Activated CD4-positive, alpha-beta T cell treated with anti-CD3 and anti-CD28 coated beads for 24 hours (primary cell): ENCODE data around the gene F13A1.
A peak's percentile ranks its signal among the peaks of the same experiment; 100 is the strongest.
"Not testable (repeated sequence)": the region's sequence is repeated elsewhere in the genome, so short reads cannot be mapped to it uniquely, and the experiment has no call there.

Experiments used
- DNase-seq, 2 donors: peaks; one replicate each; pipeline ENCODE4 v3.0.0-alpha.2; 2020; ENCODE audit warnings: low read depth in 2 of 2

Gene F13A1

DNA sequence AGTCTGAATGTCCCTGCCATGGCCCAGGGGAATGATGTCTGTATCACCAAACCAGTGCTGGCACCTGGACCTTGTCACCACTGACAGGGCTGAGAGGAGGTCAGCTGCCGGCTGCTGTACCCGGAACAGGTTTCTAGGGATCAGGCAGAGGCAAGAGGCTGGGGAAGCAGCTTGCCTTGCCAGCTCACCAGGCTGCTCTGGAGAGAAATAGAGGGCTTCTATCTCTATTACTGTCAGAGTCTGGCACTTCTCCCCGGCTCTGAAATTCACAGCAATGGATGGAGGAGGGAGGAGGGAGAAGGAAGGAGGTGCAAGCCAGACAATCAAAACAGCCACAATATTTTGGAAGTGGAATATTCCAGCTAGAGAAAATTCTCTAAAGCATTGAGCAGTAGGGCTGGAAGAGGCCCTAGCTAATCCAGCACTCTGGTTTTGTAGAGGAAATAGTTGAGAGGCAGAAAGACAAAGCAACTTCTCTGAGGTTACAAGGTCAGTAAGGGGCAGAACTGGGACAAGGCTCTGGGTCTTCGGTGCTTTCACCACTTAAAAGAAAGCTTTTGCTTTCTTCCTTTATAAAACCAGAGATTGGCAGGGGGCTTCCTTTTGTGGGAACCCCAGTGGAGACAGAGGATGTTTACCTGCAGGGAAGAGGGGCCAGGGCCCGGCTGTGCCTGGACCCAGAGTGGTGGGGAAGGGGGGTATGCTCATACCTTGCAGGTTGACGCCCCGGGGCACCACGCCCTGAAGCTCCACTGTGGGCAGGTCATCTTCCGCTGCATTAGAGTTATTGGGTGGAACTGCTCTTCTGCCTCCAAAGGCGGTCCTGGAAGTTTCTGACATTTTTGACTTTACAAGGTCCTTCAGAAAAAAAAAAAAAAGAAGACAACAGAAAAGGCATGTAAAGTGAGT lies 2.4 kb downstream of the F13A1 start:
- no peak for DNase-seq

DNA sequence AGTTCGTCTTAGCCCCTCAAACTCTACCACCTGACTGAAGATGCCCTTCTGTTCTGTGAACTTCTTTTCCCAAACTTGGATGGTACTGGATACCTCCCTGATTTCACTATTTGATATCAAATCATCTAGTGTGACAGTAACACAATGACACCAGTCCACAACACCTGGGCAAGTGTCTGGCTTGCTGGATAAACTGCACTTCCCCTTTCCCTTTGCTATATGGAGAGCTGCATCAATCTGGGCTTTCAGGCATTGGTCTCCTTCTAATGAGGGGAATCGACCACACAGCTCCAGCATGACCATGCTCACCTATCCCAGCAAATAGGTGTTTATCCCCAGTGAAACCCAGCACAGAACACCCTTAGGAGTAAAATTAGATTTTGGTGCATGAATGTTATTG lies 3.1 kb downstream of the F13A1 start:
- DNase-seq: no peak

DNA sequence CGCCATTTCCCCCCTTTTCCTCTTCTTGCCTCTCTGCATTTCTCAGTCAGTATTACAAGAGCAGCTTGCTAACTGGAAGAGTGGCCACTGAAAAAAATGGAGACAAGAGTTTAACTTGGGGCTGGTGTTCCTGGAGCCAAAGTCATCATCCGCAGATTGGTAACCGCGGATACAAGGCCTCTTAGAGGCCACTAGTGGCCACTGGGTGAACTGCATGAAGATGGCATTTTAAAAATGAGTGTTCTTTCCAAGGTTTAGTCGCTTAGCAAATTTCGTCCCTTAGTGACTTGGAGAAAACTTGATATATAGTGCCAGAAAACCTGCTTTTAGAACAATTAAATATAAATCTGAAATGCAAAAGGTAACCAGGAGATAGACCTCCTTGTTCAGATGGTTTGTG lies 4.8 kb downstream of the F13A1 start:
- DNase-seq: peak in 1 of 2 donors; percentile 32

DNA sequence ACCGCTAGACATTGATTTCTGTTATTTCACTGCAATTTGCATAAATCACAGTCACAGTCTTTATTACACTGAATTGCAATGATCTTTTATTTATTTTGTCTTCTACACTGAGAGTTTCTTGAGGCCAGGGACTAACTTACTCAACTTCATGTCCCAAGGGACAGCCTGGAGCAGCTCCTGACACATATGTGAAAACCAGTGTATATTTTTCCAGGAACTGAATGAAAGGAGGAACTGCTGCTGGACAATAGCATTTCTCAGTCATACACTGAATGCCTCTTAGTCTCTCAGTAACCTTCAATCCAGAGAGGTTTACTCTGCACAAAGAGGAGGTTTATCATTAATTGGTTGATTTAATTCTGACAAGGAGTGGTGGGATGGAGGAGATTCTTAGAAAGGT lies 5.9 kb downstream of the F13A1 start:
- no peak for DNase-seq

DNA sequence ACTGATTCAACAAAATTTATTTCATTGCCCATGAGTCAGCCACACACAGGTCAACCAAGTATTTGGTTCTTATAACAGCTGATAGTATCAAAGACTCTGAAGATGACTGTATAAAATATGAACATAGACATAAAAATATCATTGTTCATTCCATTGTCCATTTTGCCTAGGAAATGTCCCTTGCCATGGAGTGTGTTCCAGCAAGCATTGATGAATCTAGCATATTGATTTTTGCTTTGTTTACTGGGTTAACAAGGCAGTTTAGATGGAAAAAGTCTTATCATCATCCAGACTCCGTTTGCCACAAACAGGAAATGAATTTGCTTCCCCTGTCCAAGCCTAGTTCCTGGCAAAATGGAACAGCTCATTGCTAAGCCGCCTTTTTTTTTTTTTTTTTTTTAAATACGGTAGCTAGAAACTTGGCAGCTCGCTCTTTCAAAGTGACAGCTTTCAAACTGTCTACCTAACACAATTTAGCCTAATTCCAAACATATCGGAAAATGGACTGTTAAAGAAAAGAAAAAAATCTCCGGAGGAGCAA lies 7.5 kb downstream of the F13A1 start:
- no peak for DNase-seq

DNA sequence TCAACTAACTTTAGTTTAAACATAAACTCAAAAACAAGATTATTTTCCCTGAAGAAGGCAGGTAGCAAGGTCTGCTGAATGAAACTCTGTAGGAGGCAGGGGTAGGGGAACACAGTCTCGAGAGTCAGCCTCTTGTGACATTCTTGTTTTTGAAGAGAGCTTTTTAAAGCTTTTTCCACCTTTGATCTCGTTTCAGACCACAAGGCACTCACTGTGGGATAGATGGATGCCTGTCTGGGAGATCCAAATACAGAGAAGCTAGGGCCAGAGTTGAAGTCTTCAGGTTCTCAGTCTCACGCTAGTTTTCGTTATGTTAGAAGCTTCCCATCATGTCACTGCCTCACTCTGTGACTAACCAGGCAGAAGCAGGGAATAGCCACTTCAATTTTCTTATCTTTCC lies 14.9 kb downstream of the F13A1 start:
- no peak for DNase-seq

DNA sequence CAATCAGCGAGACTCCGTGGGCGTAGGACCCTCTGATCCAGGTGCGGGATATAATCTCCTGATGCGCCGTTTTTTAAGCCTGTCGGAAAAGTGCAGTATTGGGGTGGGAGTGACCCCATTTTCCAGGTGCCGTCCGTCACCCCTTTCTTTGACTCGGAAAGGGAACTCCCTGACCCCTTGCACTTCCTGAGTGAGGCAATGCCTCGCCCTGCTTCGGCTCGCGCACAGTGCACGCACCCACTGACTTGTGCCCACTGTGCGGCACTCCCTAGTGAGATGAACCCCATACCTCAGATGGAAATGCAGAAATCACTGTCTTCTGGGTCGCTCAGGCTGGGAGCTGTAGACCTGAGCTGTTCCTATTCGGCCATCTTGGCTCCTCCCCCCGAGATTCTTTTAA lies 20.1 kb downstream of the F13A1 start:
- DNase-seq: not testable (repeated sequence)

DNA sequence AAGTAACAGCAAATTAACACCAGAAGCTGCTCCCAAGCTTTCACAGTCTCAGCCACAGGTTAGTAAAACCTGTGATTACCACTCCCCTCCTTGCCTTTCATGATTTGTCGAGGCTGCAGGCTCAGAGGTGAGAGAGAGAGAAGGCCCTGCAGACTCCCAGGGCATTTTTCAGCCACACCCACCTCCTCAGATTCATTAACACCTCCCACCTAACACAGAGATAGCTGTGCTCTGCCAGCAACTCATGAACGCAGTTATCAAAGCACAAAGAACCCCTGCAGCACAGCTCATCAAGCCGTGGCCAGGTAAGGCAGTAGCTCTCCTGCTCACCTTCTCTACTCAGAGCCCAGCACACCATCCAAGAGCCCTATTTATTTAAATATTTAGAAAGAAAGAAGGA lies 27.1 kb downstream of the F13A1 start:
- DNase-seq: no peak

DNA sequence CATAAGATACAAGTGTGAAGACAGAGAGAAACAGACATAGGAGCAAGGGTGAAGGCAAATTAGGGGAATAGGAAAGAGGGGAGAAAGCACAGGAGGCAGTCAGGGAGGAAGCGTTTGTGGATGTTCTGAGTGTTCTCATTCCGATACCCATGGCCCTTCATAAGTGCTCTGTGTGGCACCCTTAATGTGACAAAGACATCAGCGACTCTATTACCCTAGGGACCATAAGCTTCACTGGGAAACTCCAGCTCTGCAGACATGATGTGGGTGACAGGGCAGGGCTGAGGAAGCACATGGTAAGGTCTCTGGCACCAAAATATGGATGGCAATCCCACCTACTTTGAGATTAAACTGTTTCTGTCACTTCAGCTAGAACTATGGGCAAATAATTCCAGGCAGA lies 33.0 kb downstream of the F13A1 start:
- DNase-seq: no peak

DNA sequence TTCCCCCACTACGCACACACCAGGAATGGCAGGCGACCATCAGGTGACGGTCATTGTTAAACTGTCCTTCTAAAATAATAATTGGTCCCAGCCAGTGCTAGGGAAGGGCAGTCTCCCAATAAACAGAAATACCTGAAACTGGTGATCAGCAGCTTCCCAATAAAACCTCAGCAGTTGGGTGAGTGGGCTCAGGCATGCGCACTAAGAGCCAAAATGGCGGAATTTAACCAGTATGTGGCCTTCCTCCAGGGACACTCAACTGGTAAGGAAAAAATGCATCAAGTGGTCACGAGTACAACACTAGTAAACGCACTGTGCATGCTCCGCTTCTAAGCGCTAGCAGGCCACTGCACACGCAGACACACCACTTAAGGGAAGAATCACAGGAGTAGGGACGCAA lies 34.8 kb downstream of the F13A1 start:
- DNase-seq: no peak

DNA sequence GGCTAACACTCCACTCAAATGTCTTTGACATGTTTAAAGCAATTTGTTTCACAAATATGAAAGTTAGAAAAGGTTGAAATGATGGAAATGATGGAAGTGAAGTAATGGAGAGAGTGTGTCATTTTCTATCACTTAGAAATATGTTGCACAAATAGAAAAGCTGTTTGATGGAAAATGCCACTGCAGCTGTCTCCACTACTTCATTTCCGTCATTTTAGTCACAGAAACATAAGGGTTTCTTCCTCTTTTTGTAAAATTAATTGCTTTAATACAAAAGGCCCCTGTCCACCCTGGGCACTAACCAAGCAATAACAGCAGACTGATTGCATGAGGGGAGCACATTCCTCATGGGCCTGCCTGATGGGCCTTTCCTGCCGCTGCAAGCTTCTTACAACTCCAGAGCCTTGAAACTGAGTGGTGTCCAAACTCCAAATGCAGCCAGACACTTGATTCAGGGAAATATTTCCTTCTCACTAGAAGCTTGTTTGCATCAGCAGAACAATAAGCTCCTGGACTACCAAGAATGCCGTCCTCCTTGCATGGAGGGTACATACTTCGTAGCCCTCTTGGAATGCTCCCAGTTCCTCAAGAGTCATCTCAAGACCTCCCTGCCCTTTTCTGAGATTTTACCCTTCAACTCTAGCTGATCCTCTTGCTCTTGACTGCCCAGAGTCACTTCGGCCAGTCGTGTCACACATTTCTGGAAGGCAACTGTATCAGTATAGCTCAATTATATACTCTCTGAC lies 36.1 kb downstream of the F13A1 start:
- no peak for DNase-seq

DNA sequence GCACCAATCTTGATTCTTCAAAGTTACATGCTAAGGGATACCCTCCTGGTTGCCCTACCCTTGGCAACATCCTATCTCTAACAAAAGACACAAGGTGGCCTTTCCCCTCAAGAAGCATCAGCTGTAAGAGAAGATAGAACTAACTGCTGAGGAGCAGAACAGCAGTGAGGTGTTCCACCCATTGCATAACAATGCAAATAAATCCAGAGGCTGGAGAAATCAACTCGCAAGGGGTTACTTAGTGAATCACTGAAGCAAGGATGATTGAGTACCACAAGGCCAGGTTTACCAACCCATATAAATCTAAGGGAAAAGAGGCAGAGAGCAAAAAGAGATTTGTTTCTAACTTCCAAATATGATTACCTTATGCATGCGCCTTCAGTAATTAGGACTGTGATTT lies 36.7 kb downstream of the F13A1 start:
- DNase-seq: no peak

DNA sequence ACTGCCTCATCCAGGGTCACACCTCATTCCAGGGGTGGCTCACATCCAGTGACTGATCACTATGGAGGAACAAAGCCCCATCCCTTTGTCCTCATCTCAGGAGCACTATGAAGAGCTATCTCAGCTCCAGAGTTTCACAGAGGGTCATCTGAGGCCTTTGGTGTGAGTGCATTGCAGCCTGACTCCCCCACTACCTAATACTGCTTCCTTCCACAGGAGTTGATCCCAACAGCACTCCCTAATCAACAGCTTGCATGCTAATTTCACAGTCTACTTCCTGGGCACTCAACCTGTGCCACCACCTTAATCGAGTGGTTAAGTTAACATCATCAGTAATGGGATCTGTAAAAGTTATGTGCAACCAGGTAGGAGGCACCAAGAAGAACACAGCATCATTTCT lies 37.7 kb downstream of the F13A1 start:
- no peak for DNase-seq

DNA sequence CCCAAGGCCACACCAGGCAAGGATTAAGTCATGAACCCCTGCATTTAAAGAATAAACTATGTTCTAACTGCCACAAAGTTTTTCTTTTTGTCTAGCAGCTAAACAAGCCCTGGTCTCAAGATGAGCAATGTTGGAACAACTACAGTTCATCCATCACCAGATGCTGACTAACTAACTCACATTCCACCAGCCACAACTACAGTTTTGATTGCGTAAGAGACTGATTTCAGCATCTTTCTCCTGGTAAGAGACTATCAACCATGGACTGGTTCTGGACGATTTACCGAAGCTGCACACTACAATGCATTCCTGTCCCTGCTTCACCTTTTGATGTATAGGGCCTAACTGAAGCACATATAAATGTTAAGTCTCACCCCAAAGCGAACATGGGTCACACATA lies 43.0 kb downstream of the F13A1 start:
- no peak for DNase-seq

DNA sequence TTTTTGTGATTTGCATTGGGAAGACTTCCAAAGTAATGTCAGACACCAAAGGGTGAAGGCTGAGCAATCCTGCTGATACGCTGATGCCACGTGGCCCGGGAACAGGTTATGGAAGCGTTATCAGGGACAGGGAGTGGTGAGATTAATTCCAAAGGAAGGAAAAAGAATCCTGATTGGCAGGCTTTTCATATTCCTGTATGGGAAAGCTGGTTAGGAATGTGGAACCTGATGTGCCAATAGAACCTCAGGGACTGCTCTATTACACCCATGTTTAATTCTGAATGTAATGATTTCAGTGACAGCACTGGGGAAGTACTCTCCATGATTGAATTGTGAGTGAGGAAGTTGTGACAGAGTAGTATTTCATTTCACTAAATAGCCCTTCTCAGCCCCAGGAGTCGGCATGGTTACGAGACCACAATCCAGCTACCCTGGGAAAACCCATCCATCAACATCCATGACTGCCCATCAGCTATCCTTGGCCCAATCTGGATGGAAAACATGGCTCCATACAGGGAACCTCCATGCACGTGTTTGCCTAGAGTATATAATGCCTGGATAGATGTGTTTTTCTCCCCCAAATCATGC lies 49.4 kb downstream of the F13A1 start:
- DNase-seq: no peak

DNA sequence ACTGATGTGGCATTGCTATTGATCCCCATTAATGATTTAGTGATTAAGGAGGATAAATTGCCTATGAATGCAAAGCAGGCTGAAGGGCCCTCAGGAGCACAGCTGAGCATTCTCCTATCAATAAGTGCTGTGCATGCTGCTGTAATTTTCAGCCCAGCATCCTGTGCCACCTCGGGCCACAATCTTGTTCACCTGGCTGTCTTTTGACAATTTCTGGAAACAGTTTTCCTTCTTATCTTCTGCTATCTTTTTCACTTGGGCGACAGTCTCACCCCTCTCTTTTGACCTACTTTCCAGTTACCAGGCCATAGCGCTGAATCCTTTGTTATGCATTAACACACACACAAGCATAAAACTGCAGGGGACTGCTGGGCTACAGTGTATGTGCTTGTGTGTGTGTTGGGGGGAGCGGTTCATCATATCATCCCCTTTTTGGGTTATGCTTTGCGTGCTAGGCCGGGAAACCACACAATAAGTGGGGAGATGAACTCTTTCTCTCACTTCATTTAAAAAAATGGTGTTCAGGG lies 60.2 kb downstream of the F13A1 start:
- no peak for DNase-seq

DNA sequence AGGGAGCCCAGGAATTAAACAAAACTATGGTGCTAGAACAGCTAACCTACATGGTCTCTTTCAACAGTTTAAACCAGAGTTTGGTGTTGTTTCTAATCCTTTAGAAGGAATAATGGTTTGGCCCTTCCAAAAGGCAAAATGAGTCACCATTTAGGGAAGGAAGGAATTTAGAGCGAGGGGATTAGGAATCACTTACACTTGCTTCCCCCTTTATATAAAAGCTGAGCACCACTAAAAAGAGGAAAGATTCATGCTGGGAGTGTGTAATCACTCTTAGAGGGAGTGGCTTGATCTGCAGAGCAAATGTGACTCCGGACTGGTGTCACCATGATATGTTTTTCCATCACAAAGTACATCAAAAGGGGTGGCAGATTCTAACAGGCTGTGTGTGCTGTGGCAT lies 63.6 kb downstream of the F13A1 start:
- DNase-seq: no peak

DNA sequence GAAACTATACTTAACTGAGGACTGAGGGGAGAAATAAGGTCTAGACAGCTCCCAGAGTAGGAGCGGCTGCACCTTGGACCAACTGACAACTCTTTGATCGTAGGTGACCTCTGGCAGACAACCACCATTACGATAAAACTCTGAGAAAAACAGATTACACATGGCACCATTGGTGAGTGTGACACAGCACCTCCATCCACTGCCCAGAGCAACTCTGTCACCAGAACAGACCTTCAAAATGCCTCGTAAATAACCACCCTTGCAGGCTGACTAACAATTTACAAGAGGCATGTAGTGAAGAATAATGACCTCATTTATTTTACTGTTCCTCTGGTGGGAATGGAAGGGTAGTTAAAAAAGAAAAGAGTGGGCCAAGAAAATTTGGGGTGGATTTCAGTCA lies 64.2 kb downstream of the F13A1 start:
- DNase-seq: no peak

DNA sequence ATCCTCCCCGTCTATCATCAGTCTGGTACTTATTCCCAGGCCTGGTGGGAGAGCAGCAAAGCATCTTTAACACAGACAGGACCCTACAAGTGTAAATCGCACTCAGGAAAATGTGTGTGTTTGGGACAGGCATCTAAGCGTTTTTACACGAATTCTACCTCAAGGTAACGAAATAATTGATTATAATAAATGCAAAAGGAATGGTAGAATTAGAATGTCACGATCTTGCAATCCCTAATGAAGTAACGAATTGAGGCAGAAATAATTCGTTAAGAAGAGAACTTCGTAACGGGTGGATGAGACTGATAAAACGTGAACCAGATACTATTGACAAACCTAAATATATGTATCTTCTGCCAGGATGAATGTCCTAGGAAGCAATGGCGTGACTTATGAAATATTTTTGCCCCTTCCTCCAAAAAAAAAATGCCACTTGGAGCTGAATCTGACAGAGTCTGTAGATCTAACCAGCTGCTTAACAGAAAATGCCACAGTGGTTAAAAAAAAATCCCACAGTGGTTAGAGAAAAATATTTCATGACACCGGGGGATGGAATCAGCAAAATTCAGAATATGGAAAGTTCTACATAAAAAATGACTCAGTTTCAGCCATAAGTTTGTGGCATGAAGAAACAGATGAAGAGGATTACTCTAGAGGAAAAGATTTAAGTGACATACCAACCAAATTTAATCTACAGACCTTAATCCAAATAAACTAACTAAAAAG lies 68.7 kb downstream of the F13A1 start:
- no peak for DNase-seq

DNA sequence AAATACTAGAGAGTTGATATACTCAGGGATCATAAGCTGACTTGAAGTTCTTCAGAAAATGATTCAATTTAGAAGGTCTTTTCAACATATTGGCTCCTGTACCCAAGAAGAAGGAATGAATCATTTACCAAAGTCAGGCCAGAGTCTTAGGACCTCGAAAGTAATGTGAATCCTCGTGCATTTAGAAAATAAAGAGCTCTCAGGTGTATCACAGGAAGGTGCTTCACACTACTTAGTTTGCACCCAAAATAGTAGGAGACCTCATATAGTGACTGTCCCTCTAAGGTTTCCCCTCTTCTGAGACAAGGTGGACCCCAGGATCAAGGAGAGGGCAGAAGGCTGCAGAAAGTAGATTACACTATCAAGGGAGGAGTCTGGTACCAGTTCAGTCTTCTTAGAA lies 71.8 kb downstream of the F13A1 start:
- DNase-seq: no peak

DNA sequence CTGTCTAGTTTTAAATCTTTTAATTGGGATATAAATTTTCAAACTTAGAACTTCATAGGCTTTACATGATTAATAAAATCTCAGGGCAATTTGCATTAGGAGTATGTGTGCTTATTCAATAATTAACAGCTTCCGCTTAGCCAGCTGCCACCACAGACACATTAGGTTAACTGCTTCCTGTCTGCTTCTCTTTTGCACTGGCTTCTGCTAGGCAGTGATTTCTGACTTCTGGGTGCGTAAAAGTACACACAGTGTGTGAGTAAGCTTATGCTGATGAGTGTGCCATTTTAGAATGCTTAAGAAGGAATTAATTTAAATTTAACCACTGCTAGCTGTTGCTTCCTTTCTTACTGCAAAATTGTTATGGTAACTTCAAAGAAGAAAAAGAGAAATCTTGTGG lies 73.9 kb downstream of the F13A1 start:
- no peak for DNase-seq

DNA sequence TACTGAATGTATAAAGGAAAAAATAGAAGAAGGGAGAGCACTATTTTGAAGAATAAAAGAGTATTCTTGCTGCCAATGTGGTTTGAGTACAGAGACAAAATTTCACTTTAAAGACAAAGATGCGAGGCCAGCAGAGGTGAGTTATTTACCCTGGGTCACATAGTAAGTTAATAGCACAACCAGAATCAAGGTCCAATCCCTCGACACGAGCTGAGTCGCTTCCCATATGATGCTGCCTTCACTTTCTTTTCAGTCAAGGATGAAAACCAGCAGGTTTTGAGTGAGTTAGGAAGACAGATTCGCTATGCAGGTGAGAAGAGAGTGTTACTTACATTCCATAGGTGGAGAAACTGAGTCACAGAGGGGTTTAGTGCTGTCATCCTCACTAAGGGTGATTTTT lies 75.8 kb downstream of the F13A1 start:
- DNase-seq: no peak
